ENCODE results near the gene HSPH1.

HSPH1 gene

DNA sequence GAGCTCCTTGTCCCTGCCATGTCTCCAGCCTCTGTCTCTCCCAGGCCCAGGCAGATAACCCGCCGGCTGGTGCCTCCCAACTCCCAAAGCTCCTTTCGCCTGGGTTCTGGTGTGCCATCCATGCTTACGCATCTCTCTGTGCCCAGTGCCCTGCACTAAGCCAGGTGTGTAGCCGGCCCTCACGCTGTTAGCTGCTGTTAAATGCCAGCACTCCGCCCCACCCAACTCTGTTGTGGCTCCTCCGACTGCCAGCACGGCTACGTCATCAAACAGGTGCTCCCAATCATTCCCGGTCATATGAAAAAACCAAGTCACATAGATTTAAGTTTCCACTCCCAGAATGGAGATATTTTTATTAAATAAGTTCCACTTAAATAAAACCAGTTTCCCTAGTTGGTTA is 7.0 kb upstream of the HSPH1 start:
- no peak for ATAC-seq

DNA sequence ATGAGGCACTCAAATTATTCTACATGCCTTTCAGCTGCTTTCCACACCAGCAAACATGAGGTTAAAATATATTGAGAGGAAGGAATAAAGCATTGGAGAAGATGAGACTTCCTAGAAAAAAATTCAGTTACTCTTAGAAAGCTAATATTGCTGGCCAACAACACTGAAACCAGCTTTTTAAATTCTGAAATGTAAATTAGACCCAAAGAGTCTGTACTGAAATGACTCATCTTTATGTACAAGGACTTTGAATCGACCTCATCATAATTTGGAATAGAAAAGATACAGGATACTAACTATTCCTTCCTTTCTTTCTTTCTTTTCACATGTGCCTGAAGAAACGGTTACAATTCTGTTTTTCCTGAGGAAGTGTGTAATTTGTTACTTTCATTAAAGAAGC is 6.5 kb upstream of the HSPH1 start:
- TF ChIP-seq ESRRG (CRISPR knock-in tag; IDR thresholded peaks at IDR 0.05) (no peak), ARNTL (CRISPR knock-in tag; IDR thresholded peaks at IDR 0.05; ENCODE audit: borderline replicate concordance, low read depth) (no peak), ZC3H10 (CRISPR knock-in tag; IDR thresholded peaks at IDR 0.05) (no peak), ZNF8 (CRISPR knock-in tag; IDR thresholded peaks at IDR 0.05) (no peak), GLIS3 (CRISPR knock-in tag; IDR thresholded peaks at IDR 0.05) (no peak)
- ATAC-seq: no peak

More for the DNA sequence above, 7.0 kb upstream of the HSPH1 start:
- TF ChIP-seq ZNF8 (CRISPR knock-in tag; IDR thresholded peaks at IDR 0.05) (no peak), ZFP3 (CRISPR knock-in tag; IDR thresholded peaks at IDR 0.05) (no peak), ZFP30 (CRISPR knock-in tag; IDR thresholded peaks at IDR 0.05) (no peak)

DNA sequence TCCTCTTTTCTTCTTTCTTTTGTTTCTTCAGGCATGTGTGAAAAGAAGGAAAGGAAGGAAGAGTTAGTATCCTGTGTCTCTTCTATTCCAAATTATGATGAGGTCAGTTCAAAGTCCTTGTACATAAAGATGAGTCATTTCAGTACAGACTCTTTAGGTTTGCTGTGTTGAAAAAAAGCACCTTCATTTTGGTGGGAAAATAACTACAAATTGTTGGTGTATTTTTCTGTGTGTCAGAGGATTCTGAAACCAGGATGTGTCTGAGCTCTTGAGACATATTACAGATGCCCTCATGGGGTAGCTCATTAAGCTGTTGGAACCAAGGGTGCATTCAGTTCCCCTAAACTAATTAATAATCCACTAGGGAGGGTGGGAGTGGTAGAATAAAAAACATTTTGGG is 5.8 kb upstream of the HSPH1 start:
- TF ChIP-seq GLIS3 (CRISPR knock-in tag; IDR thresholded peaks at IDR 0.05) (no peak), ESRRG (CRISPR knock-in tag; IDR thresholded peaks at IDR 0.05) (no peak), ARNTL (CRISPR knock-in tag; IDR thresholded peaks at IDR 0.05; ENCODE audit: borderline replicate concordance, low read depth) (no peak)
- 0 out of 3 replicates have a peak, but pooled peaks have one; percentile 14 for ATAC-seq

DNA sequence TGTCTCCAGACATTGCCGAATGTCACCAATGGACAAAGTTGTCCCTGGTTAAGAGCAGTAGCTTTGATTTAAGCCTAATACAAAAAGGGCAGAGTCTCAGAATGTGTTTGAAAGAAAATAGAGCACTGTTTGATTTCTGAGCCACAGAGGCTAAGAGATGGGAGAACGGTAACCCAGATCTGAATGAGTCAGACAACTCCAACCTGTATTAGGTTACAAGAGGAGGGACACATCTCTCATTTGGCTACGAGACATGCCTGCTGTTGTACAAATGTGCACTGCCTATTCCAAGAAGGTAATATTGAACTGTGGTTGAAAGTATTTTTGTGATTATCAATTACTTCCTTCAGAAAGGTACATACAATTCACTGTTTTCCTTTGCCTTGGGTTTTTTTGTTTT is 4.9 kb upstream of the HSPH1 start:
- no peak for TF ChIP-seq CSDC2 (CRISPR knock-in tag; IDR thresholded peaks at IDR 0.05)
- TF ChIP-seq OSR1 (CRISPR knock-in tag; IDR thresholded peaks at IDR 0.05): no peak
- TF ChIP-seq TCF4 (CRISPR knock-in tag; IDR thresholded peaks at IDR 0.05; ENCODE audit: borderline replicate concordance): no peak
- TF ChIP-seq, protein P1, sequence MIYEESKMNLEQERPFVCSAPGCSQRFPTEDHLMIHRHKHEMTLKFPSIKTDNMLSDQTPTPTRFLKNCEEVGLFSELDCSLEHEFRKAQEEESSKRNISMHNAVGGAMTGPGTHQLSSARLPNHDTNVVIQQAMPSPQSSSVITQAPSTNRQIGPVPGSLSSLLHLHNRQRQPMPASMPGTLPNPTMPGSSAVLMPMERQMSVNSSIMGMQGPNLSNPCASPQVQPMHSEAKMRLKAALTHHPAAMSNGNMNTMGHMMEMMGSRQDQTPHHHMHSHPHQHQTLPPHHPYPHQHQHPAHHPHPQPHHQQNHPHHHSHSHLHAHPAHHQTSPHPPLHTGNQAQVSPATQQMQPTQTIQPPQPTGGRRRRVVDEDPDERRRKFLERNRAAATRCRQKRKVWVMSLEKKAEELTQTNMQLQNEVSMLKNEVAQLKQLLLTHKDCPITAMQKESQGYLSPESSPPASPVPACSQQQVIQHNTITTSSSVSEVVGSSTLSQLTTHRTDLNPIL (CRISPR knock-in tag; IDR thresholded peaks at IDR 0.05; ENCODE audit: low read depth): no peak
- TF ChIP-seq, protein P2, sequence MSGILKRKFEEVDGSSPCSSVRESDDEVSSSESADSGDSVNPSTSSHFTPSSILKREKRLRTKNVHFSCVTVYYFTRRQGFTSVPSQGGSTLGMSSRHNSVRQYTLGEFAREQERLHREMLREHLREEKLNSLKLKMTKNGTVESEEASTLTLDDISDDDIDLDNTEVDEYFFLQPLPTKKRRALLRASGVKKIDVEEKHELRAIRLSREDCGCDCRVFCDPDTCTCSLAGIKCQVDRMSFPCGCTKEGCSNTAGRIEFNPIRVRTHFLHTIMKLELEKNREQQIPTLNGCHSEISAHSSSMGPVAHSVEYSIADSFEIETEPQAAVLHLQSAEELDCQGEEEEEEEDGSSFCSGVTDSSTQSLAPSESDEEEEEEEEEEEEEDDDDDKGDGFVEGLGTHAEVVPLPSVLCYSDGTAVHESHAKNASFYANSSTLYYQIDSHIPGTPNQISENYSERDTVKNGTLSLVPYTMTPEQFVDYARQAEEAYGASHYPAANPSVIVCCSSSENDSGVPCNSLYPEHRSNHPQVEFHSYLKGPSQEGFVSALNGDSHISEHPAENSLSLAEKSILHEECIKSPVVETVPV (CRISPR knock-in tag; IDR thresholded peaks at IDR 0.05): no peak
- no peak for TF ChIP-seq ZC3H10 (CRISPR knock-in tag; IDR thresholded peaks at IDR 0.05)
- TF ChIP-seq TOX (CRISPR knock-in tag; IDR thresholded peaks at IDR 0.05; ENCODE audit: borderline replicate concordance): no peak
- TF ChIP-seq GLIS3 (CRISPR knock-in tag; IDR thresholded peaks at IDR 0.05): no peak
- TF ChIP-seq, protein P3, sequence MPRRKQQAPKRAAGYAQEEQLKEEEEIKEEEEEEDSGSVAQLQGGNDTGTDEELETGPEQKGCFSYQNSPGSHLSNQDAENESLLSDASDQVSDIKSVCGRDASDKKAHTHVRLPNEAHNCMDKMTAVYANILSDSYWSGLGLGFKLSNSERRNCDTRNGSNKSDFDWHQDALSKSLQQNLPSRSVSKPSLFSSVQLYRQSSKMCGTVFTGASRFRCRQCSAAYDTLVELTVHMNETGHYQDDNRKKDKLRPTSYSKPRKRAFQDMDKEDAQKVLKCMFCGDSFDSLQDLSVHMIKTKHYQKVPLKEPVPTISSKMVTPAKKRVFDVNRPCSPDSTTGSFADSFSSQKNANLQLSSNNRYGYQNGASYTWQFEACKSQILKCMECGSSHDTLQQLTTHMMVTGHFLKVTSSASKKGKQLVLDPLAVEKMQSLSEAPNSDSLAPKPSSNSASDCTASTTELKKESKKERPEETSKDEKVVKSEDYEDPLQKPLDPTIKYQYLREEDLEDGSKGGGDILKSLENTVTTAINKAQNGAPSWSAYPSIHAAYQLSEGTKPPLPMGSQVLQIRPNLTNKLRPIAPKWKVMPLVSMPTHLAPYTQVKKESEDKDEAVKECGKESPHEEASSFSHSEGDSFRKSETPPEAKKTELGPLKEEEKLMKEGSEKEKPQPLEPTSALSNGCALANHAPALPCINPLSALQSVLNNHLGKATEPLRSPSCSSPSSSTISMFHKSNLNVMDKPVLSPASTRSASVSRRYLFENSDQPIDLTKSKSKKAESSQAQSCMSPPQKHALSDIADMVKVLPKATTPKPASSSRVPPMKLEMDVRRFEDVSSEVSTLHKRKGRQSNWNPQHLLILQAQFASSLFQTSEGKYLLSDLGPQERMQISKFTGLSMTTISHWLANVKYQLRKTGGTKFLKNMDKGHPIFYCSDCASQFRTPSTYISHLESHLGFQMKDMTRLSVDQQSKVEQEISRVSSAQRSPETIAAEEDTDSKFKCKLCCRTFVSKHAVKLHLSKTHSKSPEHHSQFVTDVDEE (CRISPR knock-in tag; IDR thresholded peaks at IDR 0.05): no peak
- ATAC-seq: peak; percentile 13; the same call in 2 of the 3 replicates

DNA sequence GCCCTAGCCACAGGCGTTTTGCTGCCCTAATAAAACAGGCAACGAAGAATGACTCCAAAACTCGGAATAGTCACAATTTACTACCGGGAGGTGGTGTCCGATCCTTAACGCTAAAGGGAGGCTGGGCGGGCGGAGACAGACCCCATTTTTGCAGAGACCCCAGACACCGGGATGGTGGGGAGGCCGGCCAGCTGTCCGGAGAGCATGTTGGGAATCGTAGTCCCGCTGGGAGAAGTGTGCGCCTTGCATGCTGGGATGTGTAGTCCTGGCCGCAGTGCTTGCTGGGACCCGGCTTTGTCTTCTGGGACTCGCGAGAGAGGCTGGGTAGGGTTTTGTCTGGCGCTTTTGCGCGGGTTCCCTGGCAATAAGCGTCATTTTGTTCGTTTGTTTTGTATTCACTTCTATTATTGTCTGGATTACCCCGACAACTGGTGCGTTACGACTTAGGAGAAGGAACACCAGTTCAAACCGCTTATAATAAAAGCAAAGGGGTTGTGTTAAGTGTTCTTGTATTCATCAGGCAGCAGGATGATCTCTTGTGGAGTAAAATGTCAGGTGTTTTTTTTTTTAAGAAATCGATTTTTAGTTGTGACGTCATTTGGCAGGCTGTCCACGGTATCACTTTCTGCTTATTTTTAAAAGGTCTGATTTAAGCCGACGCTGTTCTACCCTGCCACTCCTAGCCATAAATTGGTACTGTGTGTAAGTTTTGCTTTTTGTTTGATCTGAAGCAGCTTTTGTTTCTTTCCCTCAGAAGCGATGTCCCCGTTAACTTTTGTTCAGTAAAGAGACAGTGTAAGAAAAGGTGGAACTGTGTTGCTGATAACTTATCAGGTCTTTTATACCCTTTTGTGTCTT is 676 bp upstream of the HSPH1 start:
- peak; percentile 93 for ATAC-seq
- TF ChIP-seq, protein P3 (CRISPR knock-in tag; IDR thresholded peaks at IDR 0.05): 0 out of 2 replicates have a peak, but pooled peaks have one; percentile 6
- TF ChIP-seq TOX (CRISPR knock-in tag; IDR thresholded peaks at IDR 0.05; ENCODE audit: borderline replicate concordance): no peak
- no peak for TF ChIP-seq ZFP3 (CRISPR knock-in tag; IDR thresholded peaks at IDR 0.05)
- no peak for TF ChIP-seq CSDC2 (CRISPR knock-in tag; IDR thresholded peaks at IDR 0.05)
- TF ChIP-seq OSR1 (CRISPR knock-in tag; IDR thresholded peaks at IDR 0.05): no peak
- TF ChIP-seq PPARA (CRISPR knock-in tag; IDR thresholded peaks at IDR 0.05; ENCODE audit: borderline replicate concordance): no peak
- TF ChIP-seq, protein P1 (CRISPR knock-in tag; IDR thresholded peaks at IDR 0.05; ENCODE audit: low read depth): no peak

Data from SK-N-SH treated with all-trans-retinoic acid at 6 μM for 48 hours (cell line).